Activated naive CD4-positive, alpha-beta T cell (primary cell): ENCODE measurements around the gene PTPN3.
A peak's percentile ranks its signal among the peaks of the same experiment; 100 is the strongest.

Source experiments
- DNase-seq, 4 experiments: peaks; one replicate each; lab custom pipeline; 2025; lab: John Stamatoyannopoulos, UW

The PTPN3 gene

DNA sequence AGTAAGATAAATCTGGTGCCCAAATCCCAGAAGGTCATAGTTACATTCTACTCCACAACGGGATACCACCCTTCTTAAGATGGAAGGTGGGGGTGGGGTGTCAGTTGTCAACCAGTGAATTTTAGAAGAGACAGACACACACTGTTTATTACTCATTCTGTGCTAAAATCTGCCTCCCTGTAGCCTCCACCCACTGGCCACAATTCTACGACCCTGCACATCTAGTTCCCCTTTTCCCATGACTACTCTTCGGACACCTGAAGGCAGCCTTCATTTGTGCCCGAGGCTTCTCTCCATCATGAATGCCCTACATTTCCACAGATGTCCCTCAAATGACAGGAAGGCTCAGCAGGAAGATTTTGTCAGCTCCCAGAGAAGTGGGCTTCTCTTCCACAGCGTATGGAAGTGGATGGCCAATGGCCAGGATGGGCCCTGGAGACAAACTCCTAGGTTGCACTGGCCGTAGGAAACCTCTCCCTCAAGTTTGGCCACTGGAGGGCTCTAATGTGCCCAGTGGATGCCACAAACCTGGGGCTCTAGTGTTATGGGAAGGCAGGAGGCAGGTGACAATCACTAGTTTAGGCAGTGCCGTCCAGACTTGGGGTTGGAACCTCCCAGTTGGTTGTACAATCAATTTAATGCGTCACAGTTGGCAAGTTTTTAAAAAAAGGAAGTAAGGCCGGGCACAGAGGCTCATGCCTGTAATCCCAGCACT lies 46.6 kb downstream of the PTPN3 start:
- DNase-seq, result no peak

DNA sequence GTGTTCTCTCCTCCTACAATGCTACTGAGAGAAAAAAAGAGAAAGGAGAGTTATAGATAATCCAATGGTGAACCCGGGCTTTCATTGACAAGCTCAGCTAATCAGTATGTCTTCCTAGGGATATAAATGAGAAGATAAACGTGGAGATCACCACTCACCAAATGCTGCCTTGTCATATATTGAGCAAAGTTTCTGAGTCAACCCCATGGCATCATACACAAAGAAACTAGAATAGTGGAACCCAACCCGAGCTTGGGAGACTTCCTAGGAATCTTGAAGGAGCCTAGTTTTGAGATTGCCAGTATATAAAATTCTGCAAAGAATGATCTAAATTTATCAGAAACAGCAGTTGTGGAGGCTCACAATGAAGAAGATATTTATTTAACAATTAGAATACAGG lies 47.8 kb downstream of the PTPN3 start:
- no peak for DNase-seq

DNA sequence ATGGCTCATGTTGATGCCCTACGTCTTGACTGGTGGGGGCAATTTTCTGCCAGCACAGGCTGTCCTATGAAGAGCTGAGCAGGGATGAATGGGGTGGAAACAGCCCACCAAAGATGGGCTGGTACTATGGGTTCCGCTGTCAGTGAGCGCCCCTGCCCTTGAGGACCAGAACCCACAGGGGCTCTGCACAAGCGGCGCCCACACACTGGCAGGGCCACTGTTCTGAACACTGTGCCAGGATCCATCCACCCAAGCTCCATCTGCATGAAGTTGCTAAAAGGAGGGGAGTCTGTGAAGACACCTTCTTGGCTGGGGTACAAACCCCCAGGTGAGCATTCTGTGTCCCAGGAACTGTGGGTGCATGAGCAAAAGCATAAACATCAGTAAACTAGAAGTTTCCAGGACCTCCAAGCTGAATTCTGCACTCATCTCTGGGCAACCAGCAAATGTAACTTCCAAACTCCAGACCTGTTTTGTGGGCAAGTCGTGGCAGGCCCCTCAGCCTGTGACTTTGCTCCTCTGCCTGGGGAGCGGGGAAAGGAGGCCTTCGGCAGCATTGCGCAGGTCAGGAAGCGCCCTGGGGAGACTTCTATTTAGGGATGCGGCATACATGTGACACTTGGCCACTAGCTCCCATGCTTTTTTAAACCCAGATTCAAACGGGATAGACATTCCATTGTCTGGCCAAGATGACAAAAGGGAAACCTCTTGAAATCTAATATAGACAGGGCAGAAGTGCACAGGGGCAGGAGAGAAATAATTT lies 48.9 kb downstream of the PTPN3 start:
- DNase-seq, result no peak

DNA sequence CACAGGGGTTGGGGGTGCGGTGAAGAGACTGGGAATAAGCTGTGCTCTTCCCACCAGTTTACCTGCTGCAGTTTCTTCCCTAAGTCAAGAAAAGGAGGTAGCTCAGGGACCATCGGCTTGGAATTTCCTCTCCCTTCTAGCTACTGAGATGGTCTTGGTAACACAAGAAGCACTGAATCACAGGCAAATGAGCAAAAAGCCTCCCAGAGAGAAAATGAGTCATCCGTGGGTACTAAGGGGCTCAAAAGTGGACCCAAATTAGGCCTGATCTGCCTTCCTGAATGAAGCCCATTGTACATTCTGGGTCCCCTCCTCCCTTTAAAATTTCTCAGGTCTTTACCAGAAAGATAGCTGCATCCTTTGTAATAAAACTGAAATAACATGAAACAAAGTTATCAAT lies 49.9 kb downstream of the PTPN3 start:
- DNase-seq, result no peak

DNA sequence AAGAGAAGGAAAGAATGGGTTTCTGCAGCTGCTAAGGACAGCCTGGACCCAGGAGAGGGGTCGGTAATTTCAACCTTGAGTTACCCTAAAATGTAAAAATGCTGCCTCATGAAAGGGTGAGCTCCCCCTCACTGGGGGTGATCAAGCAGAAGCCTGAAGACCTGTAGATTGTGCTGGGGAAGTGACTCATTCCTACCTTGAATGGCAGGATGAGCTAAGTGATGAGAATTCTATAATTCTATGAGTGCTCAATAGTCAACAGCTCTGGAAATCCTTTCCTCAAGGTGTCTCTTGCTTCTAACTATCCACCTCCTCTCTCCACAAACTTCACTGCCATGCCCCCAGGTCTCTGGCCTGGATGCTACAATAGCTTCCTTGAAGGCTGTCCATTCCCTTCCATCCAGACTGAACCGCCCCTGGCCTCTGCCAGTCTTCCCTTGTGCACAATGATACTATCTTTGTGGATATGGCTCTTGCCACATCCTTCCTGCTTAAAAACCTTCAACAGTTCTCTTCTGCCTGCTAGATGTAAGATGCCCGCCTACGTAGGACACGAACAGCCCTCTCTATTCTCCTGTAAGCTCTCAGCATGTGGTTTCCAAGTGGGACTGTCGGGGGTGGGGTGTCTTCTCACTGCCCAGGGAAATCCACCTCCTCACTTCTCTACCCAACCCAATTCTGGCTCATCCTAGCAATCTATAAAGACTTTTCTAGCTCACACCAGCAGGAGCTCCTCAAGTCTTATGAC lies 50.6 kb downstream of the PTPN3 start:
- DNase-seq, result no peak

DNA sequence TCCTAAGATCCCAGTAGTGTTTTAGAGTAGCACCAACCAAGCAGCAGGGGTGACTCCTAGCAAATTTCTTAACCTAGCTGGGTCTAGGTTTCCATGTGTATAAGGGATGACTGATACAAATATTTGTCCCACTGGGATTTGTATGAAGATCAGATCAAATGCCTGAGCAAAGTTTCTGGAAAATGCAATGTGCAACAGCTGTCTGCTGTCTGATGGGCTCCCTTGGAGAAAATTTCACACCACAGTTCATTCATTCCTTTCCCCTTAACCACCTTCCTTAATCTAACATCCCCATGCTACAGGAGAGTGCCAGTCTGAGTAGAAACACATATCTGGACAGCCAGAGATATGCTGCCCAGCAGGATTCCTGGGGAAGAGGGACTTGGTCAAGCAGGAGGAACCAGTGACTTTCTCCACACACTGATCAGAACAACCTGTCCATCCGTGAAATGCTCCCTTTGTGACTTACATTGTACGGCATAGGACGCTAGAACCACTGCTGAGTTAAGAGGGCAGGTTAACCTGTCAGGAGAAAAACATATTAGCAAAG lies 53.3 kb downstream of the PTPN3 start:
- DNase-seq, result no peak

DNA sequence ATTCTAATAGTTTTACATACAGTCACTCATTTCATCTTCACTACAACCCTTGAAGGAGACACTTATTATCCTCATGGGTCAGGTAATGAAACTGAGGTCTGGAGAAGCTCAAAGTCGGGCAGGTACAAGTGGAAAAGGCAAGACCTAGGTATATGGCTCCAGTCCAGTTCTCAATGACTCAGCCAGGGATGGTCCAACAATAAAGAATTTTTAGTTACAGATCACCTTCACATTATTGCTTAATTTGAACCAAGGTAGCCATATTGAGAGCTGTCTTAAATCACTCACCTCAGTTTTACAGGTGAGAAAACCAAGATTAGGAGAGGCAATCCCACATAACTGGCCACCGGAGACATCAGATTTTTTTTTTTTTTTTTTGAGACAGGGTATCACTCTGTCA lies 55.4 kb downstream of the PTPN3 start:
- no peak for DNase-seq

DNA sequence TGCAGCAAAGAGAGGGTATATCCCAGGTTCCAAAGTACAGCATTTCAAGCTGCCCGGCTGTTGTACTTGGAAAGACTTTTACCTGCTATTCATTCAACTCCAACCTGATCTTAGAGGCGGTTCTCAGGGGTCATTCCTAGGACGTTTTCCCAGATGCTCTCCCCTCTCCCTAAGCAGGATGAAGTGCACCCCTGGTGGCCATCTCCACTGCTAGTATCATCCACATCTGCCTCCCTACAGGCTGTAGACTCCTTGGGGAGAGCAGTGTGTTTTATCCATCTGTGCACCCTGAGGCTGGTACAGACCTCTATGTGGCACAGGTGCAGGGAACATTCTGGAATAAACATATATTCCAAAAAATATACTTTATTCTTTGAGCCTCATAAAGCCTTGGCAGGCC lies 56.8 kb downstream of the PTPN3 start:
- DNase-seq, result no peak

DNA sequence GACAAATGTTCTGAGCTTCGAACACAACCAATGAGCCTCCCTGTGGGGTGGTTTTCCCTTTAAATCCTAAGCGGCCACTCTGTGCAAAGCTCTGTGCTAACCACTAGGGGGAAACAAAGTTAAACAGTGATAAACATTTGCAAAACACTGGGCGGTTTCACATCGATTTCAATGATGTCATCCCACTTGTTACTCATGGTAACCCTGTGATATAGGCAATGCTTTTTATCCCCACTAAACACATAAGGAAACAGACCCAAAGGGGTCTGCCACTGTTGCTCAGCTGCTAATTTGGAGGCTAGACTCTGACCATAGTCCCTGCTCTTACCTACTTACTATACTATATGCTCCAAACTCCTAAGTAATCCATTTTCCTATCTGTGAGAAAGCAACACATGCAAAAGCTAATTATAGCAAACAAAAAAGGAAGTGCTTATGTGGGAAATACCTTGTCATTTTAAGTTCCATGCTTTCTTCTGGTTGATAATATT lies 57.3 kb downstream of the PTPN3 start:
- DNase-seq, result peak in 2 of 4 experiments; percentile 0 to 2

DNA sequence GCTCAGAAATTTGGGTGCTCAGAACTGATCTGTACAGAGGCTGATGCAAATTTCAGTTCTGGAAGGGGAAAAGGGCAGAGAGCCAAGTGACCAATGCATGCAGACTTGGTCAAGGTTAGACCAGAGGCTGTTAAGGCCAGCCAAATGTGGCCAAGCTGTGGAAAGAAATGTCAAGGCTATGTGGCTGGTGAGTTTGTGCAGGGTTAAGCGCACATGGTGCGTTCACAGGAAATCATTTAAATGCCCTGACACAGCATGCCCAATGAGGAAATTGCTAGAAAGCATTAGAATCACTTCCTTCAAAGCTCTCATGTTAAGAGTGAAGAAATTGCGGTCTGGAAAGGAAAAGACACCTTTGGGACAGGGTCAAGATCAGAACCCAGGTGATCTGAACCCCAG lies 58.0 kb downstream of the PTPN3 start:
- no peak for DNase-seq

DNA sequence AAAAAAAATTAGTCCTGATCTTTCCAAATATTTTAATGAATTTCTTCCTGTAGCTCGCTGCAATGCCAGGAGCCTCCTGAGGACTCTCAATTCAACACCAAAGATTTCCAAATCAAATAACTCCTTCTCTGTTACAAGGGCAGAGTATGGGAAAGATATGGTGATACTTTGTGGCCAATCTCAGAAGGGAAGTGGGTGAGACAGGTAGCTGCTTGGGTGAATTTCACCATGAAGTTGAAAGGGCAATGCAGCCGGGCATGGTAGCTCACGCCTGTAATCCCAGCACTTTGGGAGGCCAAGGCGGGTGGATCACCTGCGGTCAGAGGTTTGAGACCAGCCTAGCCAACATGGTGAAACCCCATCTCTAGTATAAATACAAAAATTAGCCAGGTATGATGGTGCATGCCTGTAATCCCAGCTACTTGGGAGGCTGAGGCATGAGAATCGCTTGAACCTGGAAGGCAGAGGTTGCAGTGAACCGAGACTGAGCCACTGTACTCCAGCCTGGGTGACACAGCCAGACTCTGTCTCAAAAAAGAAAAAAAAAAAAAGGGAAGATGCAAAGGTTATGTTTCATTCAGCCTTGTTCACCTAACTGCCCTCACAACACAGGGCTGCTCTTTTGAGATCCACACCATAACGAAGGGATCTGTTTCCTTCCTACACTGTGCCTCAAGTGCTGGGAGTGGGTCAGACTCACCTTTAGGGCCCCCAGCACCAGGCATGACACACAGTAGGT lies 58.6 kb downstream of the PTPN3 start:
- DNase-seq, result no peak

DNA sequence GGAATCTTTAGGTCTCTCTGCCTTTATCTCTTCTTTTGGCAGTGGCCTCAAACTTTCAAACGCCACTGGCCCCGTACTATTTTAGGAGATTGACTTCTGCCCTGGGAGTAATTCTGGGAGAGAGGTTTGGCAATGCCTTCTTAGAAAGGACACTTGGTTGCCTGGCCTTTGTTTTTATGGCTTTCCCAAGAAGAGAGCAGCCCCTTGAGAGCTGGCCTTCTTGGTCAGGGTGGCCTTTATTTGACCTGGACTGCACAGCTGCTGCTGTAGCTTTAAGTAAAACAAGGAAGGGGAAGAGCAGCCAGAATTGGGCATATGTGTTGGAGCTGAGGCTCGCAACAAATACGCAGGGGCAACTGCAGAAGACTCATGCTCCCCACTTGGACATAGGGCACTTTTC lies 60.8 kb downstream of the PTPN3 start:
- DNase-seq, result no peak

DNA sequence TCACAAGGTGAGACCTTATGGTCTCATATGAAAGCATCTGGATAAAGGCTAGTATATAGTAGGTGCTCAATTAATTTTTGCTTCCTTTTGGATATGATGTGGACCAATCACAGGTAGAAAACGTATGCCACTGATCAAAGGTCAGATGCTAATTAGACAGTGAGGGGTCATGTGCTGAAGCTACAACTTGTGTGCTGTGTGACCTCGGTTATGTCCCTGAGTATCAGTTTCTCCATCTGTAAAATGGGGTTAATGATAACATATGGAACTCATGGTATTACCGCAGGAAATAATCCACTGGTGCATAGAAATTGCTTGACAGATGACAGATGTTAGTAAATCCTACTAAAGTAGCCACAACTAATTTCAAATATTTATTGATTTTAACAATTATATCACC lies 62.0 kb downstream of the PTPN3 start:
- no peak for DNase-seq

DNA sequence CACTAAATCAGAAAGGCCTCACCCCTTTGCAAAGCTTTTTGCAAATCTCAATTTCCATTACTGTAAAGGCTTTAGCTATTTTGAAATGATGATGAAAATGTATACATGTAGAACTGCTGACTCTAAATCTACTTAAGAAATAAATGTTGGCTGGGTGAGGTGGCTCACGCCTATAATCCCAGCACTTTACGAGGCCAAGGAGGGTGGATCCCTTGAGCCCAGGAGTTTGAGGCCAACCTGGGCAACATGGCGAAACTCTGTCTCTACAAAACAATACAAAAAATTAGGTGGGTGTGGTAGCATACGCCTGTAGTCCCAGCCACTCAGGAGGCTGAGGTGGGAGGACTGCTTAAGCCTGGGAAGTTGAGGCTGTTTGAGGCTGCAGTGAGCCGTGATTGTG lies 64.6 kb downstream of the PTPN3 start:
- no peak for DNase-seq

DNA sequence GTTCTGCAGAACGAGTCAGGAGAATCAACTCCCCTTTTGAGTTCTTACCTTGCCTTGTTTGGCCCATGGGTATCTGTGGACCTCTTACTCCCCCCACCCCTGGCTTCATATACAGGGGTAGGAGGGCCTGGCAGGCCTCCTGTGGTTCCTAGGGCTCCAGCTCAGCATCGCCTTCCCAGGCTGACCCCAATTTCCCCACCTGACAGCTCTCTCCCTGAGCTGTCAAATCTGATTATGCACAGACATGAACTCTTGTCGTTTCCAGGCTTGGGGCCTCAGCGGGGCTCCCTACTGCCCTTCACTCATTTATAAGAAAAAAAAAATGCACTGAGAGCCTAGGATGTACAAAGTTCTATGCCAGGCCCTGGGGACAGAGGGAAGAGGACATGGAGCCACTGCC lies 67.9 kb downstream of the PTPN3 start:
- no peak for DNase-seq

DNA sequence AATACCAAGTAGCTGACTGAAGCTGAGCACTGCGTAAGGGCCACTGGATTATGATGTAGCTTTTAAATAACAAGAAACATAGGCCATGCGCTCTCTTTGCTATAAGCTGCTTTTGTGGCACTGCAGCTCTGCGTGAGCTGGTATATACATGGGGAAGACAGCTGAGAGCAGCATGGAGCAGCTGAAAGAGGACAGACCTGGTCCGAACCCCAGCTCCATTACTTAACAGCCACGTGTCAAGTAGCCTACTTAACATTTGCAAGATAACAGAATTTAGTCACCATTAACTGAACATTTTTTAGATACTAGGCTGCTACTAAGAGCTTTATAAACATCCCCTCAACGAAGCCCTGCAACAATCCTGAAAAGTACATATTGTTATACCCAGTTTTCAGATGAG lies 69.3 kb downstream of the PTPN3 start:
- no peak for DNase-seq

DNA sequence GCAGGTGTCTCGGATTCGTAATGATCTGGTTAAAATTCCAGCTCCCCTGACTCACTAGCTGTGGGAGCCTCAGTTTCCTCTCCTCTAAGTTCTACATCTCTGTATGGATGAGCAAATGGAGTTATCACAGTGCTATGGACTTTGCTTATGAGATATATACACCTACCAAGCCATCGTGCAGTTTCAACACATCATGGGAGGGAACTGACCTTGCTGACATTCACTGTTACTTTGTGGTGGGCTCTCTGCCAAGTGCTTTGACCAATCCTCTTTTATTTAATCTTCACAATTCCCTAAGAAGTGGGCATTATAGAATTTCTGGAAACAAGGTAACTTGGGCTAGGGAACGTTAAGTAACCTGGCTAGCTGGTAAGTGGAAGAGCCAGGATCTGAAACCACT lies 70.2 kb downstream of the PTPN3 start:
- DNase-seq, result no peak

DNA sequence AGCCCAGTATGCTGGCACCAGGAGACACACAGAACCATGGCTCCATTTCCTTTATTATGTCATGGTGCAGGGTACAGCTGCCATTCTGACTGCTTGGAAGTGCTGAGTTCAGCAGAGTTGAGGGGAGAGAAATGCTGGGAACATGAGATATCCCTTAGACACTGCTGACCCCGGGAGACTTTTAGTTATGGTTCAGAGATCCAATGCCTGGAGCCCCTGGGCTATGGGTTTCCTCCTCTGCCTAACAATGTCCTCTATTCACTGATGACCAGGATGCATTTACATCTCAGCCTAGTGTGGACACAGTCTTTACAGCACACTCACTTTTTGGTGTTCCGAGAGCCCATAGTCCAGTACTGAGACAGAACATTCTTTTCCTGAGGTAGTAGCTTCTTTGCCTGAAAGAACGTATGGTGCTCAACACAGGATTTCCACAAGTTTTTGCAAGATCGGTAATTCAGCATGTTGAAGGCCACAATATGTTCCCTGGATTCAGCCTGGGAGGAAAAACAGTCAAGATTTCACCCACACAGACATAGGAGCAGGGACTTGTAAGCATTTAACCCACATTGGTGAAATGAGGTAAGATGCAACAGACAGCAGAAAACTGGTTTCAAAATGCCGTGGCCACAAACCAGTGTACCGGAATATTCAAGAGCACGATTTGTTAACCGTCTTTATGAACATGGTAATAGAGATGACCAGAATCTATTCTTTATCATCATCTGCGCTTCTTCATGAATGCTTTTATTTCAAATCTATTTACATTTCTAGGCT lies 71.3 kb downstream of the PTPN3 start:
- no peak for DNase-seq

DNA sequence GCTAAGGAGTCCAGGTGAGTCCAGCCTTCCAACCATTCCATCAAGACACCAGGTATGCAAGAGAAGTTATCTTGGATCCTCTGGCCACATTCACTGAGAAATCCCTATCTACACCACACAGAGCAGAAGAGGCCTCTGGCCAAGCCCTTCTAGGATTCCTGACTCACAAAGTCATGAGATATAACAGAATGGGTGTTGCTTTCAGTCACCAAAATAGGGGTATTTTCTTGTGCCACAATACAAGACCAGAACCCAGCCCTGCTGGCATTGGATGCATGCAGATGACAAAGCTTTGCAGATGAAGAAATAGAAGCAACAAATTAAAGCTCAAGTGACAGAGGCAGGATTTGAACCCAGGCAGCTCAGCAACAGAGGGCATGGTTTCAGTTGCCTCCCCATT lies 73.5 kb downstream of the PTPN3 start:
- no peak for DNase-seq

DNA sequence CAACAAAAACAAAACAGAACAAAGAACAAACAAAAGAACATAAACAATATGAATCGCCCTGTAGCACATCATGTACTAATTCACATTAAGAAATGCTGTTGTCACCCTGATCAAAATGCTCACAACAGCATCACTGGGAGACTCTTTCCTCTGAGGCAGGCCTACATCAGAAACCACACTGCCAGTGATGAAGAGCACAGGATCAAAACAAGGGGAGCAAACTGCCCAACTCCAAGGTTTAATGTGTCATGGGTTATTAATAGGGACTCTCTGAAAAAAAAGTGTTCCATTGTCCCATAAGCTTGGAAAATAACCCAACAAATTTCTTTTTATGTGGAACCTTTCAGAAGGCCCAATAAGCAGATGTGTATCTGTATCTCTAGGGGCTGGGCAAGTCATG lies 74.2 kb downstream of the PTPN3 start:
- DNase-seq, result no peak

DNA sequence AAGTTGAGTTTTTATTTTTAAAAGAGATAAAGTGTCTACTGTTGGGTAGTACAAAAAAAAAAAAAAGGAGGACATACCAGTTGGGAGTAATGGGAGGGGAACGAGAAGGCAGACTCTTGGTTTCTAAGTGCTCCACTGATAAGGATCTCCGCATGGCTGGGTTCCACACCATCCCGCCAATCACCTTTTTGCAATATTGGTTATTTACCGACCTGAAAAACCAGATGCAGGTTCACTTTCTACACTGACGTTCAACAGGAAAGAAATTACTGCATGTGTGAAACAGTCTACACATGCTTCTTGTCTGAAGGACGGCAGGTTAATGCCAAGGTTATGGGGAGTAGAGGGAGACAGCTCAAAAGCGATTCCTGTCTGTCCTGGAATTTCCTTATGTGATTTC lies 75.5 kb downstream of the PTPN3 start:
- DNase-seq, result no peak
